Neural progenitor cell (in vitro differentiated cells): ENCODE data around the gene SPNS3. TPM values are rescaled to one million over a fixed set of nuclear protein-coding genes. Genes with fewer than 3 reads are reported as not detected.

Experiments used
- DNase-seq: peaks from one replicate; pipeline ENCODE4 v3.0.0-alpha.2; 2016; ENCODE audit warnings: low spot score
- H2AFZ ChIP-seq: fragments of 200-600 bp; sonication (generic); replicated peaks from 2 replicates; pipeline ENCODE4 v1.6.1; 2016; ENCODE audit warnings: antibody characterized with exemption
- H3F3A ChIP-seq: fragments of 200-600 bp; sonication (generic); 2 replicates; pipeline ENCODE4 v1.6.1; 2016; ENCODE audit warnings: antibody characterized with exemption, low read depth
- H3K27ac ChIP-seq: fragments of 200-600 bp; sonication (generic); 2 replicates; pipeline ENCODE4 v1.5.1; 2016; ENCODE audit warnings: mild to moderate bottlenecking
- H3K27me3 ChIP-seq: fragments of 200-600 bp; sonication (generic); 2 replicates; pipeline ENCODE4 v1.6.1; 2016; ENCODE audit warnings: mild to moderate bottlenecking, moderate library complexity
- H3K36me3 ChIP-seq: fragments of 200-600 bp; sonication (generic); 2 replicates; pipeline ENCODE4 v1.5.1; 2016
- H3K4me1 ChIP-seq: fragments of 200-600 bp; sonication (generic); 2 replicates; pipeline ENCODE4 v1.6.1; 2016; ENCODE audit warnings: mixed run types
- H3K4me2 ChIP-seq: fragments of 200-600 bp; sonication (generic); 2 replicates; pipeline ENCODE4 v1.6.1; 2016
- H3K4me3 ChIP-seq: fragments of 200-600 bp; sonication (generic); 2 replicates; pipeline ENCODE4 v1.5.1; 2016
- H3K79me2 ChIP-seq: fragments of 200-600 bp; sonication (generic); 2 replicates; pipeline ENCODE4 v1.6.1; 2016; ENCODE audit warnings: low read depth
- H3K9ac ChIP-seq: fragments of 200-600 bp; sonication (generic); 2 replicates; pipeline ENCODE4 v1.6.1; 2016
- H3K9me3 ChIP-seq: fragments of 200-600 bp; sonication (generic); 2 replicates; pipeline ENCODE4 v1.5.1; 2016; ENCODE audit warnings: low read depth
- H4K20me1 ChIP-seq: fragments of 200-600 bp; sonication (generic); 2 replicates; pipeline ENCODE4 v1.6.1; 2016; ENCODE audit warnings: low read depth
- H3K27ac Mint-ChIP-seq: 3 replicates; pipeline ENCODE4 v1.8.0; 2021; ENCODE audit warnings: mixed read lengths
- H3K27me3 Mint-ChIP-seq: 2 replicates; pipeline ENCODE4 v1.8.0; 2022; ENCODE audit warnings: low read depth, mild to moderate bottlenecking, inconsistent platforms, moderate library complexity, mixed read lengths; ENCODE audit not compliant: insufficient read depth
- H3K36me3 Mint-ChIP-seq: 3 replicates; pipeline ENCODE4 v1.8.0; 2021; ENCODE audit warnings: mixed read lengths
- H3K4me1 Mint-ChIP-seq: 3 replicates; pipeline ENCODE4 v1.8.0; 2021; ENCODE audit warnings: mixed read lengths
- H3K4me3 Mint-ChIP-seq: 3 replicates; pipeline ENCODE4 v1.8.0; 2021; ENCODE audit warnings: mild to moderate bottlenecking, moderate library complexity, mixed read lengths
- H3K9me3 Mint-ChIP-seq: 3 replicates; pipeline ENCODE4 v1.8.0; 2020; ENCODE audit warnings: mixed read lengths
- CTCF ChIP-seq: fragments of 200-600 bp; sonication (generic); IDR thresholded peaks from 2 replicates; pipeline ENCODE4 v1.5.1; 2017; ENCODE audit warnings: antibody characterized with exemption, mild to moderate bottlenecking
- EZH2 ChIP-seq: fragments of 200-600 bp; sonication (generic); IDR thresholded peaks from 2 replicates; pipeline ENCODE4 v1.6.1; 2017; ENCODE audit warnings: antibody characterized with exemption, mild to moderate bottlenecking, moderate library complexity
- EZH2phosphoT487 ChIP-seq: fragments of 200-600 bp; sonication (generic); IDR thresholded peaks from 2 replicates; pipeline ENCODE4 v1.6.1; 2017; ENCODE audit warnings: antibody characterized with exemption
- total RNA-seq: library from RNA; depleted of rRNA; stranded (reverse); fragments of >200 nt; gene quantifications from 2 replicates; pipeline ENCODE4 v1.2.3, GENCODE V29; 2015; ENCODE audit warnings: low replicate concordance

Gene SPNS3
- total RNA-seq, 1 donor from 2014 or later = not detected

- Histone ChIP-seq H3K27ac (no peak overlapping the region), H3K4me1 (peaks cover 37% of the 10 kb centered on the region), H4K20me1 (no peaks in the 10 kb centered on the region), H2AFZ (no peak overlapping the region), H3K4me2 (no peak overlapping the region), H3K36me3 (no peaks in the 10 kb centered on the region), H3K27me3 (no peaks in the 10 kb centered on the region), H3K79me2 (no peaks in the 10 kb centered on the region), H3K4me3 (no peak overlapping the region), H3K9me3 (no peaks in the 10 kb centered on the region), H3K9ac (no peak overlapping the region), H3F3A (peaks cover 11% of the 10 kb centered on the region)
- peak; percentile 86 for DNase-seq
- H3K4me1 Mint-ChIP-seq = peaks cover 33% of the 10 kb centered on the region
- no peak for TF ChIP-seq EZH2
- TF ChIP-seq CTCF = no peak
- no peak for TF ChIP-seq EZH2phosphoT487
- no peaks in the 10 kb centered on the region for H3K9me3 Mint-ChIP-seq
- H3K27ac Mint-ChIP-seq = peak overlapping the region; percentile 88
- H3K27me3 Mint-ChIP-seq = peaks cover 2% of the 10 kb centered on the region
- no peaks in the 10 kb centered on the region for H3K36me3 Mint-ChIP-seq
- no peak overlapping the region for H3K4me3 Mint-ChIP-seq
Measured at GRCh38 chr17:4477255-4477791, 43.6 kb downstream of the SPNS3 start.

GRCh38 chr17:4478318-4478830, 44.6 kb downstream of the SPNS3 start:
- Histone ChIP-seq H3K4me2 (no peak overlapping the region), H3K9ac (no peak overlapping the region), H3K27ac (peak overlapping the region; percentile 58), H3K36me3 (no peaks in the 10 kb centered on the region), H3K4me3 (no peak overlapping the region), H3F3A (peaks cover 8% of the 10 kb centered on the region), H3K27me3 (no peaks in the 10 kb centered on the region), H3K4me1 (peaks cover 35% of the 10 kb centered on the region), H4K20me1 (no peaks in the 10 kb centered on the region), H2AFZ (no peak overlapping the region), H3K79me2 (no peaks in the 10 kb centered on the region), H3K9me3 (no peaks in the 10 kb centered on the region)
- peaks cover 4% of the 10 kb centered on the region for H3K27me3 Mint-ChIP-seq
- DNase-seq = no peak
- H3K4me1 Mint-ChIP-seq = peaks cover 33% of the 10 kb centered on the region
- peak overlapping the region; percentile 48 for H3K4me3 Mint-ChIP-seq
- H3K9me3 Mint-ChIP-seq = no peaks in the 10 kb centered on the region
- H3K36me3 Mint-ChIP-seq = no peaks in the 10 kb centered on the region
- no peak overlapping the region for H3K27ac Mint-ChIP-seq
- TF ChIP-seq EZH2phosphoT487 = no peak
- TF ChIP-seq CTCF = no peak
- TF ChIP-seq EZH2 = no peak

- Mint-ChIP-seq H3K27me3 (peaks cover 4% of the 10 kb centered on the region), H3K4me1 (peaks cover 33% of the 10 kb centered on the region), H3K9me3 (no peaks in the 10 kb centered on the region), H3K27ac (no peak overlapping the region), H3K36me3 (no peaks in the 10 kb centered on the region), H3K4me3 (no peak overlapping the region)
- H3K79me2 ChIP-seq = no peaks in the 10 kb centered on the region
- H4K20me1 ChIP-seq = no peaks in the 10 kb centered on the region
- H3K36me3 ChIP-seq = no peaks in the 10 kb centered on the region
- TF ChIP-seq EZH2 (no peak), CTCF (no peak), EZH2phosphoT487 (no peak)
- peaks cover 35% of the 10 kb centered on the region for H3K4me1 ChIP-seq
- peaks cover 8% of the 10 kb centered on the region for H3F3A ChIP-seq
- no peaks in the 10 kb centered on the region for H3K9me3 ChIP-seq
- H3K9ac ChIP-seq = no peak overlapping the region
- no peak overlapping the region for H2AFZ ChIP-seq
- no peak overlapping the region for H3K4me2 ChIP-seq
- DNase-seq = no peak
- no peak overlapping the region for H3K27ac ChIP-seq
- no peak overlapping the region for H3K4me3 ChIP-seq
- no peaks in the 10 kb centered on the region for H3K27me3 ChIP-seq
Measured at GRCh38 chr17:4479340-4479981, 45.7 kb downstream of the SPNS3 start.
